ENCODE measurements around the gene FHIP1B. TPM values are rescaled to one million over a fixed set of nuclear protein-coding genes. Genes with fewer than 3 reads are reported as not detected.

FHIP1B gene
- total RNA-seq, 1 donor from 2014 or later = 19.3 TPM

- Mint-ChIP-seq H3K4me1 (ENCODE audit: low read depth) (peaks cover 41% of the 10 kb centered on the region), H3K27me3 (ENCODE audit: insufficient read depth) (peaks cover 3% of the 10 kb centered on the region), H3K27ac (peak overlapping the region; percentile 96), H3K9me3 (no peaks in the 10 kb centered on the region), H3K36me3 (ENCODE audit: low read depth) (peaks cover 10% of the 10 kb centered on the region), H3K4me3 (peak overlapping the region; percentile 99)
- no peak for DNase-seq (ENCODE audit: low spot score)
- intact Hi-C loops (cut with micrococcal nuclease) = loop anchor here (1.0 to 10.0 kb wide), 12 partner anchors 25 to 1839 kb away; partner anchors contain the start of genes ARFIP2, CCKBR, EIF3F and MRPL17
These were observed 451 bp downstream of the FHIP1B start for GRCh38 chr11:6233984-6234386.

DNA sequence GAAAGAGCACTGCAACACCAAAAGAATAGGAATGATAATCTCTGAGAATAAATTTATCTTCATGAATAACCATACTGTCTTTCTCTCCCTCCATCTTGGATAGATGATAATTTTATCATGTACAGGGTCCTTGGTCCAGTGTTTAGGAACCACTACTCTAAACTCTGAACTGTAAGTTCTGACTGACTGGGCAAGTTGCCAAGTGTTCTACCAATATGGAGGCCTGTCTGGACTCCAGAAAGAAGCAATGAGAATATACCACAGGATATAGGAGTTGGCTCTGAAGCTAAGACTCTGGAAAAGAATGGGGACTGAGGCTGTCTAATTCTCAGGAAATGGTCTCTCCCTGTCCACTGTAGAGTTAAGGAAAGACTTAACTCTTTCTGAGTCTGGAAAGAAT, 1.5 kb downstream of the FHIP1B start:
- H3K9me3 Mint-ChIP-seq = no peaks in the 10 kb centered on the region
- peak overlapping the region; percentile 35 for H3K4me3 Mint-ChIP-seq
- peaks cover 11% of the 10 kb centered on the region for H3K36me3 Mint-ChIP-seq (ENCODE audit: low read depth)
- intact Hi-C loops (cut with micrococcal nuclease) = loop anchor here (5.0 to 10.0 kb wide), 3 partner anchors 1279 to 1838 kb away; partner anchors contain the start of genes EIF3F, PPFIBP2 and TRIM21
- no peak for DNase-seq (ENCODE audit: low spot score)
- peaks cover 3% of the 10 kb centered on the region for H3K27me3 Mint-ChIP-seq (ENCODE audit: insufficient read depth)
- H3K27ac Mint-ChIP-seq = no peak overlapping the region
- H3K4me1 Mint-ChIP-seq (ENCODE audit: low read depth) = peaks cover 41% of the 10 kb centered on the region

- Mint-ChIP-seq H3K4me1 (ENCODE audit: low read depth) (peaks cover 43% of the 10 kb centered on the region), H3K9me3 (no peaks in the 10 kb centered on the region), H3K4me3 (peak overlapping the region; percentile 3), H3K27me3 (ENCODE audit: insufficient read depth) (peaks cover 1% of the 10 kb centered on the region), H3K27ac (no peak overlapping the region), H3K36me3 (ENCODE audit: low read depth) (peaks cover 19% of the 10 kb centered on the region)
- intact Hi-C loops (cut with micrococcal nuclease) = loop anchor here (5.0 to 10.0 kb wide), 3 partner anchors 1282 to 1835 kb away; partner anchors contain the start of genes EIF3F, PPFIBP2 and TRIM21
- DNase-seq (ENCODE audit: low spot score) = peak; percentile 19
These were observed 4.5 kb downstream of the FHIP1B start for GRCh38 chr11:6229911-6230310.

DNA sequence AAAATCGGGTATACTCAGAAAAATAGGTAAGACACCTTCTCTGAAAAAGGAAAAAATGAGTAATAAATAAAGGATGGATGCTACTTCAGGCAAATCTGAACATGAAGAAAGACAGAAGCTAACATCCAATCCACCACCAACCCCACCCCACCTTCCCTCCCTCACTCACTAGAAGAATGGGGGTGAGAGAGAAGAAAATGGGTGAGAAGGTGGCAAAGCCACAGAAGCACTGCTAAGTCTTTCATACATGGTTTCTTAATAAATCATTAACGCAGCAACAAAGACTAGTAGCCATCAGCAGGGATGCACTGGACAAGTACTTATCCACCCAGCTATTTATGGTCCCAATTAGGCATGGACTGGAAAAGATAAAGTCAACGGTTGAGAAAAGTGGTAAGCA, 5.9 kb downstream of the FHIP1B start:
- H3K4me3 Mint-ChIP-seq = no peak overlapping the region
- no peaks in the 10 kb centered on the region for H3K9me3 Mint-ChIP-seq
- intact Hi-C loops (cut with micrococcal nuclease) = no loop called here
- peaks cover 22% of the 10 kb centered on the region for H3K36me3 Mint-ChIP-seq (ENCODE audit: low read depth)
- DNase-seq (ENCODE audit: low spot score) = no peak
- peaks cover 34% of the 10 kb centered on the region for H3K4me1 Mint-ChIP-seq (ENCODE audit: low read depth)
- H3K27ac Mint-ChIP-seq = no peak overlapping the region
- H3K27me3 Mint-ChIP-seq (ENCODE audit: insufficient read depth) = peaks cover 1% of the 10 kb centered on the region

- Mint-ChIP-seq H3K9me3 (no peaks in the 10 kb centered on the region), H3K27me3 (ENCODE audit: insufficient read depth) (no peaks in the 10 kb centered on the region), H3K4me1 (ENCODE audit: low read depth) (peaks cover 24% of the 10 kb centered on the region), H3K4me3 (no peak overlapping the region), H3K36me3 (ENCODE audit: low read depth) (peaks cover 31% of the 10 kb centered on the region), H3K27ac (no peak overlapping the region)
- intact Hi-C loops (cut with micrococcal nuclease) = no loop called here
- DNase-seq (ENCODE audit: low spot score) = no peak
These were observed 8.5 kb downstream of the FHIP1B start for GRCh38 chr11:6225896-6226295.

- H3K27ac Mint-ChIP-seq = no peak overlapping the region
- H3K27me3 Mint-ChIP-seq (ENCODE audit: insufficient read depth) = no peaks in the 10 kb centered on the region
- no peak for DNase-seq (ENCODE audit: low spot score)
- H3K9me3 Mint-ChIP-seq = no peaks in the 10 kb centered on the region
- intact Hi-C loops (cut with micrococcal nuclease) = no loop called here
- peaks cover 16% of the 10 kb centered on the region for H3K4me1 Mint-ChIP-seq (ENCODE audit: low read depth)
- H3K36me3 Mint-ChIP-seq (ENCODE audit: low read depth) = peaks cover 33% of the 10 kb centered on the region
- no peak overlapping the region for H3K4me3 Mint-ChIP-seq
These were observed 9.4 kb downstream of the FHIP1B start for GRCh38 chr11:6225024-6225423.

DNA sequence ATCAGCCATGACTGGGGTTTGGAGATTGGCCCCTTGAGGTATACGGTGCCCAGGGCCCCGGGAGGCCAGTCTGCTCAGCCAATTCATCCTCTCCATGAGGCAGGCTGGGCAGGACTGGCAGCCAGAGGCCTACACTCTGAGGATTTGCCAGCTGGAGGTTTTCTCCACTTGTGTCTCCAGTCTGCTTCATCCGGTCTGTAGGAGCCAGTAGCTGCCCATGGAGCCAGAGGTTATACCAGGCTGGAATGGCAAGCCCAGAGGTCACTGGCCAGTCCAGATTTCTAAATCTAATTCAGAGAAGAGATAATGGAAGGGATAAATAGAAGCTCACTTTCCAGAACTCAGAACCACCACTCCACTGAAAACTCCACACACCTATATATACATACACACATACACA, 10.0 kb downstream of the FHIP1B start:
- no peak for DNase-seq (ENCODE audit: low spot score)
- Mint-ChIP-seq H3K27me3 (ENCODE audit: insufficient read depth) (no peaks in the 10 kb centered on the region), H3K4me3 (no peak overlapping the region), H3K36me3 (ENCODE audit: low read depth) (peaks cover 33% of the 10 kb centered on the region), H3K9me3 (no peaks in the 10 kb centered on the region), H3K27ac (no peak overlapping the region), H3K4me1 (ENCODE audit: low read depth) (peaks cover 16% of the 10 kb centered on the region)
- intact Hi-C loops (cut with micrococcal nuclease) = no loop called here

GRCh38 chr11:6223854-6224253, 10.6 kb downstream of the FHIP1B start:
- no peaks in the 10 kb centered on the region for H3K9me3 Mint-ChIP-seq
- no peak for DNase-seq (ENCODE audit: low spot score)
- H3K4me1 Mint-ChIP-seq (ENCODE audit: low read depth) = peaks cover 18% of the 10 kb centered on the region
- no peak overlapping the region for H3K27ac Mint-ChIP-seq
- intact Hi-C loops (cut with micrococcal nuclease) = no loop called here
- no peaks in the 10 kb centered on the region for H3K27me3 Mint-ChIP-seq (ENCODE audit: insufficient read depth)
- H3K4me3 Mint-ChIP-seq = no peak overlapping the region
- H3K36me3 Mint-ChIP-seq (ENCODE audit: low read depth) = peaks cover 34% of the 10 kb centered on the region

DNA sequence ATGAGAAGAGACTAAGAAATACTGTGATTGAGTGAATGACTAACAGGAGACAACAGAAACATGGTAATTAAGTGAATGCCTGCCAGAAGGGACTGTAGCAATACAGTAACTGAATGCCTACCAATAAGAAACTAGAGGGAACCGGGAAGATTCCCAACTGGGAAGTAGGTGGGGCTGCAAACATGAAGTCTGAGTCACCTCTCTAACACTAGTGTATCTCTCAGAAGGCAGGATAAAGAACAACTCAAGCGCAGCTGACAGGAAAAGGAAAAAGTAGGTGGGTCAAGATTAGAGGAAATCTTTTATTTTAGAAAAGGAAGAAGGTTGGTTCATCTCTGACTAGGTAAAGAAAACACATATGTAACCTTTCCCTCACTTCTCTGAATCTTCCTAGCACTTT, 15.1 kb downstream of the FHIP1B start:
- Mint-ChIP-seq H3K4me1 (ENCODE audit: low read depth) (peaks cover 10% of the 10 kb centered on the region), H3K27ac (peak overlapping the region; percentile 42), H3K4me3 (no peak overlapping the region), H3K9me3 (no peaks in the 10 kb centered on the region), H3K27me3 (ENCODE audit: insufficient read depth) (no peaks in the 10 kb centered on the region), H3K36me3 (ENCODE audit: low read depth) (peaks cover 35% of the 10 kb centered on the region)
- no peak for DNase-seq (ENCODE audit: low spot score)
- intact Hi-C loops (cut with micrococcal nuclease) = no loop called here

DNA sequence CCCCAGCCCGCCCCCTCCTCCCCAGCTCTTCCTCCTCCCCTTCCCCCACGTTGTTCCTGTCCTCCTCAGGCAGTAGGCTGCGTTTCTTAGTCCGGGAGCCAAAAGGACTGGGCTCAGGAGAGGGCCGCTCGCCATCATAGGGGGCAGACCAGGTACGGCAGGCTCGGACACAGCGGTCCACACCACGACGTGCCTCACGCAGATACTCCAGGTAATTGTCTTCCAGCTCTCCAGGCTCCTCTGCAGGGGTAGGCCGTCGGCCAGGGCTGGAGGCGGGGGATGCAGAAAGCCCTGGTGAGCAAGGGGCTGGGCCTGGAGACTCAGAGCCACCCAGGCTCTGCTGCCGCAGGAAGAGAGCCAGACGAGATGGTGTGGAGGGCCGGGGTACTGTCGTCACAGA, 16.7 kb downstream of the FHIP1B start:
- H3K4me1 Mint-ChIP-seq (ENCODE audit: low read depth) = peaks cover 10% of the 10 kb centered on the region
- peaks cover 32% of the 10 kb centered on the region for H3K36me3 Mint-ChIP-seq (ENCODE audit: low read depth)
- no peaks in the 10 kb centered on the region for H3K27me3 Mint-ChIP-seq (ENCODE audit: insufficient read depth)
- no peaks in the 10 kb centered on the region for H3K9me3 Mint-ChIP-seq
- H3K27ac Mint-ChIP-seq = no peak overlapping the region
- no peak for DNase-seq (ENCODE audit: low spot score)
- H3K4me3 Mint-ChIP-seq = no peak overlapping the region
- intact Hi-C loops (cut with micrococcal nuclease) = no loop called here

GRCh38 chr11:6216501-6216900, 17.9 kb downstream of the FHIP1B start:
- peaks cover 10% of the 10 kb centered on the region for H3K4me1 Mint-ChIP-seq (ENCODE audit: low read depth)
- intact Hi-C loops (cut with micrococcal nuclease) = no loop called here
- H3K36me3 Mint-ChIP-seq (ENCODE audit: low read depth) = peaks cover 24% of the 10 kb centered on the region
- no peaks in the 10 kb centered on the region for H3K9me3 Mint-ChIP-seq
- H3K4me3 Mint-ChIP-seq = no peak overlapping the region
- DNase-seq (ENCODE audit: low spot score) = no peak
- no peak overlapping the region for H3K27ac Mint-ChIP-seq
- H3K27me3 Mint-ChIP-seq (ENCODE audit: insufficient read depth) = no peaks in the 10 kb centered on the region

- H3K4me1 Mint-ChIP-seq (ENCODE audit: low read depth) = peaks cover 5% of the 10 kb centered on the region
- intact Hi-C loops (cut with micrococcal nuclease) = no loop called here
- no peak for DNase-seq (ENCODE audit: low spot score)
- H3K4me3 Mint-ChIP-seq = no peak overlapping the region
- H3K9me3 Mint-ChIP-seq = no peaks in the 10 kb centered on the region
- H3K27me3 Mint-ChIP-seq (ENCODE audit: insufficient read depth) = no peaks in the 10 kb centered on the region
- H3K27ac Mint-ChIP-seq = no peak overlapping the region
- H3K36me3 Mint-ChIP-seq (ENCODE audit: low read depth) = peaks cover 21% of the 10 kb centered on the region
These were observed 19.9 kb downstream of the FHIP1B start for GRCh38 chr11:6214530-6214929.

GRCh38 chr11:6210274-6210955, 24.0 kb downstream of the FHIP1B start:
- H3K27ac Mint-ChIP-seq = no peak overlapping the region
- DNase-seq (ENCODE audit: low spot score) = no peak
- H3K27me3 Mint-ChIP-seq (ENCODE audit: insufficient read depth) = no peaks in the 10 kb centered on the region
- intact Hi-C loops (cut with micrococcal nuclease) = no loop called here
- H3K4me3 Mint-ChIP-seq = no peak overlapping the region
- peaks cover 19% of the 10 kb centered on the region for H3K36me3 Mint-ChIP-seq (ENCODE audit: low read depth)
- no peaks in the 10 kb centered on the region for H3K9me3 Mint-ChIP-seq
- H3K4me1 Mint-ChIP-seq (ENCODE audit: low read depth) = no peaks in the 10 kb centered on the region

All from activated T-helper 1 cell treated with anti-CD3 and anti-CD28 coated beads, Interleukin-12 subunit alpha, Interleukin-12 subunit beta, Interleukin-2, Interleukin-4 antibody, amounts not matched to agents 30 ng/mL and 10 ng/mL and 1 ng/mL, durations not matched to agents 14 hours and 24 hours and 36 hours (primary cell).